H9 (cell line): ENCODE measurements around the gene NDUFB2. TPM values are rescaled to one million over a fixed set of nuclear protein-coding genes. Genes with fewer than 3 reads are reported as not detected.

Experiments
- DNase-seq: peaks from one replicate; pipeline ENCODE4 v3.0.0-alpha.2; 2017
- H2AFZ ChIP-seq: one replicate; pipeline ENCODE4 v1.6.1; 2013; ENCODE audit warnings: mild to moderate bottlenecking, low read length, control low read depth, moderate library complexity
- H2AK5ac ChIP-seq: 2 replicates; pipeline ENCODE4 v1.6.1; 2013; ENCODE audit warnings: low read length, control low read depth, mixed read lengths; ENCODE audit not compliant: insufficient read length
- H2BK120ac ChIP-seq: one replicate; pipeline ENCODE4 v1.6.1; 2013; ENCODE audit warnings: low read depth, mild to moderate bottlenecking, low read length, control low read depth, inconsistent platforms; ENCODE audit not compliant: poor library complexity, severe bottlenecking
- H2BK12ac ChIP-seq: 2 replicates; pipeline ENCODE4 v1.6.1; 2013; ENCODE audit warnings: low read length, control low read depth, mixed read lengths, low read depth; ENCODE audit not compliant: insufficient read length
- H2BK15ac ChIP-seq: 2 replicates; pipeline ENCODE4 v1.6.1; 2013; ENCODE audit warnings: low read depth, low read length, control low read depth
- H2BK20ac ChIP-seq: one replicate; pipeline ENCODE4 v1.6.1; 2013; ENCODE audit warnings: low read depth, mild to moderate bottlenecking, low read length, control low read depth, inconsistent platforms; ENCODE audit not compliant: poor library complexity, severe bottlenecking
- H2BK5ac ChIP-seq: 2 replicates; pipeline ENCODE4 v1.6.1; 2013; ENCODE audit warnings: low read length, control low read depth, mixed read lengths; ENCODE audit not compliant: insufficient read length
- H3K14ac ChIP-seq: 2 replicates; pipeline ENCODE4 v1.6.1; 2013; ENCODE audit warnings: low read length, control low read depth; ENCODE audit not compliant: insufficient read depth
- H3K18ac ChIP-seq: 2 replicates; pipeline ENCODE4 v1.6.1; 2013; ENCODE audit warnings: low read depth, mild to moderate bottlenecking, mixed read lengths, low read length, control low read depth; ENCODE audit not compliant: insufficient read length
- H3K23ac ChIP-seq: 2 replicates; pipeline ENCODE4 v1.6.1; 2013; ENCODE audit warnings: low read length, control low read depth, mixed read lengths, low read depth; ENCODE audit not compliant: insufficient read length
- H3K23me2 ChIP-seq: 2 replicates; pipeline ENCODE4 v1.6.1; 2013; ENCODE audit warnings: low read depth, mild to moderate bottlenecking, mixed read lengths, low read length, control low read depth; ENCODE audit not compliant: insufficient read length, poor library complexity, severe bottlenecking
- H3K27ac ChIP-seq: 2 replicates; pipeline ENCODE4 v1.5.1; 2013; ENCODE audit warnings: low read length, control low read depth, mixed read lengths, low read depth; ENCODE audit not compliant: insufficient read length
- H3K27me3 ChIP-seq: 2 replicates; pipeline ENCODE4 v1.6.1; 2013; ENCODE audit warnings: low read length, control low read depth, inconsistent platforms; ENCODE audit not compliant: insufficient read depth
- H3K4ac ChIP-seq: 2 replicates; pipeline ENCODE4 v1.6.1; 2013; ENCODE audit warnings: low read depth, mild to moderate bottlenecking, control low read depth, inconsistent platforms, low read length, moderate library complexity
- H3K4me1 ChIP-seq: 2 replicates; pipeline ENCODE4 v1.6.1; 2013; ENCODE audit warnings: low read length, control low read depth, inconsistent platforms; ENCODE audit not compliant: insufficient read depth
- H3K4me2 ChIP-seq: 2 replicates; pipeline ENCODE4 v1.6.1; 2013; ENCODE audit warnings: low read length, control low read depth, mixed read lengths; ENCODE audit not compliant: insufficient read length, insufficient read depth
- H3K56ac ChIP-seq: 2 replicates; pipeline ENCODE4 v1.6.1; 2013; ENCODE audit warnings: low read depth, mild to moderate bottlenecking, mixed read lengths, low read length, control low read depth; ENCODE audit not compliant: insufficient read length
- H3K79me1 ChIP-seq: 2 replicates; pipeline ENCODE4 v1.6.1; 2013; ENCODE audit warnings: low read depth, mild to moderate bottlenecking, moderate library complexity, low read length, control low read depth, inconsistent platforms; ENCODE audit not compliant: insufficient read depth, poor library complexity, severe bottlenecking
- H3K79me2 ChIP-seq: 2 replicates; pipeline ENCODE4 v1.6.1; 2013; ENCODE audit warnings: low read length, control low read depth, inconsistent platforms; ENCODE audit not compliant: insufficient read depth
- H3K9ac ChIP-seq: 2 replicates; pipeline ENCODE4 v1.6.1; 2013; ENCODE audit warnings: low read length, control low read depth, mixed read lengths; ENCODE audit not compliant: insufficient read length; ENCODE audit errors: extremely low read depth
- H3K9me3 ChIP-seq: one replicate; pipeline ENCODE4 v1.6.1; 2013; ENCODE audit warnings: low read depth, low read length, inconsistent platforms; ENCODE audit not compliant: control insufficient read depth
- H3T11ph ChIP-seq: one replicate; pipeline ENCODE4 v1.6.1; 2013; ENCODE audit warnings: mild to moderate bottlenecking, low read length, control low read depth, inconsistent platforms
- H4K20me1 ChIP-seq: one replicate; pipeline ENCODE4 v1.6.1; 2013; ENCODE audit not compliant: control insufficient read depth, insufficient read length, insufficient read depth
- H4K5ac ChIP-seq: 2 replicates; pipeline ENCODE4 v1.6.1; 2013; ENCODE audit warnings: low read depth, mild to moderate bottlenecking, mixed read lengths, low read length, control low read depth; ENCODE audit not compliant: insufficient read length
- H4K8ac ChIP-seq: replicated peaks from 2 replicates; pipeline ENCODE4 v1.6.1; 2013; ENCODE audit warnings: low read length, control low read depth, mixed read lengths, low read depth; ENCODE audit not compliant: insufficient read length
- H4K91ac ChIP-seq: 2 replicates; pipeline ENCODE4 v1.6.1; 2013; ENCODE audit warnings: low read depth, mild to moderate bottlenecking, moderate library complexity, mixed read lengths, low read length, control low read depth; ENCODE audit not compliant: insufficient read length
- H3K27ac Mint-ChIP-seq, 3 experiments: 2 replicates in 2 of 3; 3 replicates in 1 of 3; pipeline ENCODE4 v1.8.0; 2020 to 2021; ENCODE audit warnings: mixed read lengths in 3 of 3, mild to moderate bottlenecking in 1 of 3, moderate library complexity in 1 of 3
- H3K27me3 Mint-ChIP-seq: 2 replicates; pipeline ENCODE4 v1.8.0; 2021; ENCODE audit warnings: low read depth, mild to moderate bottlenecking, moderate library complexity, mixed read lengths
- H3K36me3 Mint-ChIP-seq, 3 experiments: 2 replicates in 2 of 3; 3 replicates in 1 of 3; pipeline ENCODE4 v1.8.0; 2020 to 2021; ENCODE audit warnings: low read depth in 3 of 3, mixed read lengths in 3 of 3; ENCODE audit not compliant: insufficient read depth in 1 of 3
- H3K4me1 Mint-ChIP-seq, 2 experiments: 2 replicates each; pipeline ENCODE4 v1.8.0; 2020; ENCODE audit warnings: mixed read lengths in 2 of 2
- H3K4me3 Mint-ChIP-seq, 2 experiments: 2 replicates in 1 of 2; 3 replicates in 1 of 2; pipeline ENCODE4 v1.8.0; 2020 to 2021; ENCODE audit warnings: mild to moderate bottlenecking in 2 of 2, mixed read lengths in 2 of 2, moderate library complexity in 1 of 2
- H3K9me3 Mint-ChIP-seq, 2 experiments: 2 replicates in 1 of 2; 3 replicates in 1 of 2; pipeline ENCODE4 v1.8.0; 2020; ENCODE audit warnings: mild to moderate bottlenecking in 2 of 2, mixed read lengths in 2 of 2, moderate library complexity in 1 of 2
- CTCF ChIP-seq: fragments of 200-600 bp; sonication (generic); conservative IDR thresholded peaks from 3 replicates; pipeline ENCODE4 v1.8.0; 2021; ENCODE audit warnings: antibody characterized with exemption, mild to moderate bottlenecking
- WGBS: extraction: QIAGEN DNeasy Blood & Tissue Kit; methylation state at CpG from one replicate; pipeline ENCODE4 v1.1.7; 2013; ENCODE audit warnings: missing lambda C conversion rate, low lambda C conversion rate, mixed read lengths; ENCODE audit not compliant: insufficient read length; ENCODE audit errors: extremely low coverage; 5-methylcytosine and 5-hydroxymethylcytosine counted together
- total RNA-seq: library from RNA; stranded (reverse); gene quantifications from 2 replicates; pipeline ENCODE4 v1.2.1, GENCODE V29; 2021

Gene NDUFB2
- total RNA-seq, 1 experiment from 2014 or later, result 177 TPM

- Histone ChIP-seq H3K79me1 (no peaks in the 10 kb centered on the region), H2BK15ac (no peak overlapping the region), H3K18ac (no peak overlapping the region), H3K4me2 (no peak overlapping the region), H3K56ac (no peak overlapping the region), H3K23ac (no peak overlapping the region), H2AK5ac (no peak overlapping the region), H4K5ac (no peak overlapping the region), H3K9ac (no peak overlapping the region), H4K8ac (no peak overlapping the region), H3K79me2 (no peaks in the 10 kb centered on the region), H3K14ac (no peak overlapping the region), H4K20me1 (no peaks in the 10 kb centered on the region), H3T11ph (no peak overlapping the region), H3K4me1 (peaks cover 2% of the 10 kb centered on the region; the same call in 1 of the 2 replicates), H4K91ac (no peak overlapping the region), H3K4ac (no peak overlapping the region), H3K27me3 (no peaks in the 10 kb centered on the region), H2BK20ac (no peak overlapping the region), H3K9me3 (no peaks in the 10 kb centered on the region), H3K27ac (no peak overlapping the region), H2AFZ (no peak overlapping the region), H2BK120ac (no peak overlapping the region), H3K23me2 (no peaks in the 10 kb centered on the region), H2BK12ac (no peak overlapping the region), H2BK5ac (no peak overlapping the region)
- H3K27me3 Mint-ChIP-seq, result peaks cover 8% of the 10 kb centered on the region
- no peak for TF ChIP-seq CTCF
- no peaks in the 10 kb centered on the region for H3K36me3 Mint-ChIP-seq
- peaks cover 8 to 14% of the 10 kb centered on the region in 2 experiments; a peak in 3 of 4 replicates for H3K4me1 Mint-ChIP-seq
- WGBS, result no CpG with 5 or more reads among the region's 16 CpGs
- no peak overlapping the region for H3K4me3 Mint-ChIP-seq
- H3K9me3 Mint-ChIP-seq, result peaks cover 2 to 3% of the 10 kb centered on the region in 2 experiments; a peak in 2 of 5 replicates
- H3K27ac Mint-ChIP-seq, result no peak overlapping the region; a peak in 1 of 7 replicates
- no peak for DNase-seq
These were observed 40.7 kb upstream of the NDUFB2 start for GRCh38 chr7:140655511-140656408.
